Caco-2 (cell line): ENCODE results near the gene CROCC. TPM values are rescaled to one million over a fixed set of nuclear protein-coding genes. Genes with fewer than 3 reads are reported as not detected.

Source experiments
- BruUV-seq: library from RNA; stranded (reverse); fragments of 400-500 nt; replicated peaks from 2 replicates; lab custom pipeline; 2021; lab: Mats Ljungman, UMichigan
- CTCF ChIA-PET: fragments of 300-600 bp; sonication (Branson Sonifier 250); formaldehyde crosslinking; loops from one replicate; lab custom pipeline; 2022; ENCODE audit warnings: antibody characterized with exemption; lab: Charles Lee
- POLR2A ChIA-PET: fragments of 300-600 bp; sonication (Branson Sonifier 250); formaldehyde crosslinking; loops from one replicate; lab custom pipeline; 2022; ENCODE audit warnings: antibody characterized with exemption; lab: Charles Lee
- DNase-seq, 2 experiments: peaks; one replicate each; pipeline versions ENCODE4 v3.0.0 to v3.0.0-alpha.2; 2020 to 2022
- H3K27me3 ChIP-seq: replicated peaks from 2 replicates; pipeline ENCODE4 v1.6.0; 2011; ENCODE audit warnings: low read length; ENCODE audit not compliant: control insufficient read depth, insufficient read depth
- H3K36me3 ChIP-seq: 2 replicates; pipeline ENCODE4 v1.5.1; 2011; ENCODE audit warnings: low read length; ENCODE audit not compliant: control insufficient read depth, insufficient read depth
- H3K4me1 ChIP-seq: fragments of 250-450 bp; sonication (Bioruptor Pico); 2 replicates; pipeline ENCODE4 v1.5.1; 2020; ENCODE audit warnings: mild to moderate bottlenecking
- H3K4me3 ChIP-seq: 2 replicates; pipeline ENCODE4 v1.5.1; 2011; ENCODE audit warnings: low read depth, mild to moderate bottlenecking, control low read depth, low read length
- H3K9me3 ChIP-seq: fragments of 250-450 bp; sonication (Bioruptor Pico); 2 replicates; pipeline ENCODE4 v1.5.1; 2020; ENCODE audit warnings: mild to moderate bottlenecking, moderate library complexity
- H3K27ac Mint-ChIP-seq: one replicate; pipeline ENCODE4 v1.8.0; 2022; ENCODE audit warnings: mixed read lengths; ENCODE audit not compliant: unreplicated experiment
- H3K27me3 Mint-ChIP-seq: one replicate; pipeline ENCODE4 v1.8.0; 2022; ENCODE audit warnings: mixed read lengths; ENCODE audit not compliant: insufficient read depth, unreplicated experiment
- H3K36me3 Mint-ChIP-seq: one replicate; pipeline ENCODE4 v1.8.0; 2022; ENCODE audit warnings: mild to moderate bottlenecking, mixed read lengths; ENCODE audit not compliant: insufficient read depth, unreplicated experiment
- H3K4me1 Mint-ChIP-seq: one replicate; pipeline ENCODE4 v1.8.0; 2022; ENCODE audit warnings: low read depth, mixed read lengths; ENCODE audit not compliant: unreplicated experiment
- H3K4me3 Mint-ChIP-seq: one replicate; pipeline ENCODE4 v1.8.0; 2022; ENCODE audit warnings: mild to moderate bottlenecking, moderate library complexity, mixed read lengths; ENCODE audit not compliant: unreplicated experiment
- H3K9me3 Mint-ChIP-seq: one replicate; pipeline ENCODE4 v1.8.0; 2022; ENCODE audit warnings: mixed read lengths; ENCODE audit not compliant: unreplicated experiment
- CTCF ChIP-seq, 2 experiments: fragments of 200-600 bp in 1 of 2; IDR thresholded peaks; 1 replicate in 1 of 2; 2 replicates in 1 of 2; pipeline versions ENCODE4 v1.5.1 to v1.8.0; 2011 to 2022; ENCODE audit warnings: antibody characterized with exemption in 1 of 2, control low read depth in 1 of 2, inconsistent platforms in 1 of 2, low read depth in 1 of 2, low read length in 1 of 2, mild to moderate bottlenecking in 1 of 2, moderate library complexity in 1 of 2; ENCODE audit not compliant: insufficient read depth in 1 of 2, severe bottlenecking in 1 of 2, unreplicated experiment in 1 of 2
- intact Hi-C: fragments of 100-400 bp; cut with micrococcal nuclease; formaldehyde crosslinking; loops from one replicate; pipeline ENCODE4 v1.10.0; 2022; ENCODE audit not compliant: unreplicated experiment
- total RNA-seq: library from RNA; stranded (reverse); gene quantifications from 2 replicates; pipeline ENCODE4 v1.2.3, GENCODE V29; 2022

CROCC gene
- total RNA-seq, 1 experiment from 2014 or later = 7.6 TPM

- BruUV-seq = no TSS peak
- ChIA-PET CTCF (no interaction called here), POLR2A (no interaction called here)
- Mint-ChIP-seq H3K4me1 (no peaks in the 10 kb centered on the region), H3K4me3 (no peak overlapping the region), H3K27ac (no peak overlapping the region), H3K9me3 (no peaks in the 10 kb centered on the region), H3K36me3 (no peaks in the 10 kb centered on the region), H3K27me3 (no peaks in the 10 kb centered on the region)
- Histone ChIP-seq H3K4me3 (no peak overlapping the region), H3K36me3 (no peaks in the 10 kb centered on the region), H3K27me3 (no peaks in the 10 kb centered on the region), H3K9me3 (no peaks in the 10 kb centered on the region), H3K4me1 (no peaks in the 10 kb centered on the region)
- intact Hi-C loops = no loop called here
- no peak for TF ChIP-seq CTCF (IDR thresholded peaks at IDR 0.05; ENCODE audit: insufficient read depth in 1 of 2, low read depth in 1 of 2, low read length in 1 of 2, severe bottlenecking in 1 of 2, unreplicated experiment in 1 of 2)
- DNase-seq = no peak
Measured at GRCh38 chr1:16965486-16966067, 43.8 kb downstream of the CROCC start.

- Mint-ChIP-seq H3K9me3 (no peaks in the 10 kb centered on the region), H3K4me3 (no peak overlapping the region), H3K4me1 (no peaks in the 10 kb centered on the region), H3K36me3 (no peaks in the 10 kb centered on the region), H3K27me3 (no peaks in the 10 kb centered on the region), H3K27ac (no peak overlapping the region)
- Histone ChIP-seq H3K4me3 (no peak overlapping the region), H3K27me3 (no peaks in the 10 kb centered on the region), H3K36me3 (no peaks in the 10 kb centered on the region), H3K4me1 (no peaks in the 10 kb centered on the region), H3K9me3 (no peaks in the 10 kb centered on the region)
- TF ChIP-seq CTCF (IDR thresholded peaks at IDR 0.05; ENCODE audit: insufficient read depth in 1 of 2, low read depth in 1 of 2, low read length in 1 of 2, severe bottlenecking in 1 of 2, unreplicated experiment in 1 of 2) = no peak
- no TSS peak for BruUV-seq
- ChIA-PET POLR2A (no interaction called here), CTCF (no interaction called here)
- no peak for DNase-seq
- intact Hi-C loops = no loop called here
Measured at GRCh38 chr1:16966282-16966681, 44.6 kb downstream of the CROCC start.

GRCh38 chr1:16967095-16967575, 45.4 kb downstream of the CROCC start:
- Mint-ChIP-seq H3K4me3 (no peak overlapping the region), H3K9me3 (no peaks in the 10 kb centered on the region), H3K36me3 (no peaks in the 10 kb centered on the region), H3K27ac (no peak overlapping the region), H3K27me3 (no peaks in the 10 kb centered on the region), H3K4me1 (no peaks in the 10 kb centered on the region)
- DNase-seq = no peak
- ChIA-PET POLR2A (no interaction called here), CTCF (interaction anchor here (0.6 kb wide), 1 partner anchor 15 kb away, joined by 4 read pairs; no protein-coding TSS in a partner anchor)
- no peaks in the 10 kb centered on the region for H3K9me3 ChIP-seq
- H3K27me3 ChIP-seq = no peaks in the 10 kb centered on the region
- no peak overlapping the region for H3K4me3 ChIP-seq
- H3K36me3 ChIP-seq = no peaks in the 10 kb centered on the region
- BruUV-seq = no TSS peak
- no peaks in the 10 kb centered on the region for H3K4me1 ChIP-seq
- intact Hi-C loops = no loop called here
- TF ChIP-seq CTCF (IDR thresholded peaks at IDR 0.05; ENCODE audit: insufficient read depth in 1 of 2, low read depth in 1 of 2, low read length in 1 of 2, severe bottlenecking in 1 of 2, unreplicated experiment in 1 of 2) = no peak
